ENCODE measurements around the gene GALNT6.
"Not testable (repeated sequence)": the region's sequence is repeated elsewhere in the genome, so short reads cannot be mapped to it uniquely, and the experiment has no call there.

The GALNT6 gene

DNA sequence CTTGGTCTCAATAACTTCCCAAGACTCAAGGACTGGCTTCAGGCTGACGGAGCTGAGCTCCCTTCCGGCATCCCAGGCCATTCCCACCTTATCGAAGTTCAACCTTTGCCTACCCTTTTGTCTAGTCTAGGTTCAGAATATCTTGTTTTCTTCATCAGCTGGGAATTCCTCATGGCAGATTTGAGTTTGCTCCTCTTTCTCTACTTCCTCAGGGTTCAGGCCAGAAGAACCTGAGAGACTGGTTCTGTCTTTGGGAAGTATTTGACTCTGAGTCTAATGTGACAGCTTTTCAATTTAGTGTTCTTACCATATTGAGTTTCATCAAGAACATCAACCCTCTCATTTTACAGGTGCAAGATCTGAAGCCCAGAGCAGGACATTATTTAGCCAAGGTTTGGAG, 69.3 kb downstream of the GALNT6 start:
- no peak for DNase-seq (ENCODE audit: low spot score)

DNA sequence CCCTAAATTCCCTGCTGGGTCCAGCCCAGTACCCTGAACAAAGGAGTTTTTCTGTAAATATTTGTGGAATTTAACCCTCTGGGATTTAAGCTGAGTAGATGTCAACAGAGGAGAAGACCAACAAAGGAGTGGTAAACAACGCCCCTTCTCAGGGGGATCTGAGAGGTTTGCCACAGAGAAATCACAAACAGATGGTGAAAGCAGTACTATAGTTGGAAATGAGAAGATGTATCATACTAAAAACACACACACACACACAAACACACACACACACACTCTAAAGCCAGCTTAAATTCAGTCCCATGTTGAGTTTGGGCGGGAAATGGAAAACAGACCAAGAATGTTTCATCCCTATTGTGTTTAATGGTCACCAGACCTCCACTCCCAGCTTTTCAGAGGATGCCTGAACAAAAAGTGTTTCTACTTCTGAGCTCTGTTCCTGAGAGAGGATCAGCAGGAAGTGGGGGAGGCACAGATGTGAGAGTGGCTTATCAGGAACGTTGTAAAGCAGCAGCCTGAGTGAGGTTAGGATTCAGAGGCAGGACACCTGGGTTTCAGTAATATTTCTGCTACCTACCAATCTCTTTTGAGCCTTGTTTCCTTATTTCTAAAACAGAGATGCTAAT, 70.4 kb downstream of the GALNT6 start:
- peak; percentile 28 for DNase-seq (ENCODE audit: low spot score)

DNA sequence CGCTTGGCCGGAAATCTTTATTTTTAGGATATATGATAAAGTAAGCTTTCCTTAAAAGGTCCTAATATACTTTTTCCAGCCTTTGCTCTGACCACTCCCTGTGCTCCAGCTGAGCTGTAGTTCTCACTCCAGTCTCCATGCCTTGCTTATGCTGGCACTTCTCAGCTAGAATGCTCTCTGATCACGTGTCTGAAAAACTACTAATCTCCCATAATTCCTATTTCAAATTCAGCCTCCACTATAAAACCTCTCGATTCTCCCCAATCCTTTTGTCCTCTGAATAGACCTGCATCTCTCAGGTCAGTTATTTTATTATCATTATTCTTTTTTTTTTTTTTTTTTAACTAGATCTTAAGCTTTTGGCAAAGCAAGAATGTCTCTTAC, 70.9 kb downstream of the GALNT6 start:
- no peak for DNase-seq (ENCODE audit: low spot score)

DNA sequence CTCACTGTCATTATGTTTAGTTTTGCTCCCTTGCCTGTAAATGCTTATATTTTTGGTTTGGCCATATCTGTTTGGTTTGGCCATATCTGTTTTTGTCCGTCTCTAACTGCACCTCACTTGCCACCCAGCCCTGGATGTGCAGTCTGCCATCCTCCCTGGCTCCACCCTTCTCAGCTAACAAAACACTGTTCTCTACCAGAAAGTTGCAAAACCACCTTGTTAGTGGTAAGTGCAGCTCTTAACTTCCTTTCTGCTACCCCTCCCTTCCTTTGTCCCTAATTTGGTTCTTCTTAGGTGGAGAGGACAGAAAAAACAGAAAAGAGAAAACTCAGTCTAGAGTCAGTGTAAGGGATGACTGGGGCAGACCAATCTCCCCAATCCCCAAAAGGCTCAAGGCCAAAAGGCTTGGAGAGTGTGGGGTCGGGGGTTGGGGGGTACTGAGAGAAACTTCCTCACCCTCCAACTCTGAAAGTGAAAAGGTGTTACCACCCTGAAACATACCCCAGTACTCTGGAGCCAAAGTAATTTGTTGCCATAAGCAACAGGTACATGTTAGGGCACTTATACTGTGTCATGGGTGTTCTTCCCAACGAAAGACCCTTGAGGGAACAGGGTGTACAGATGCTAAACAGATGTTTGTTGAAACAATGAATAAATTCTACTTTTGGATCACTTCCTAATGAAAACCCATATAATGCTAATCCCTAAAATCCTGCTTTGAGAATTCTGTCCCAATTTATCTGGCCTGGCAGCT, 72.2 kb downstream of the GALNT6 start:
- DNase-seq (ENCODE audit: low spot score) = peak; percentile 75

DNA sequence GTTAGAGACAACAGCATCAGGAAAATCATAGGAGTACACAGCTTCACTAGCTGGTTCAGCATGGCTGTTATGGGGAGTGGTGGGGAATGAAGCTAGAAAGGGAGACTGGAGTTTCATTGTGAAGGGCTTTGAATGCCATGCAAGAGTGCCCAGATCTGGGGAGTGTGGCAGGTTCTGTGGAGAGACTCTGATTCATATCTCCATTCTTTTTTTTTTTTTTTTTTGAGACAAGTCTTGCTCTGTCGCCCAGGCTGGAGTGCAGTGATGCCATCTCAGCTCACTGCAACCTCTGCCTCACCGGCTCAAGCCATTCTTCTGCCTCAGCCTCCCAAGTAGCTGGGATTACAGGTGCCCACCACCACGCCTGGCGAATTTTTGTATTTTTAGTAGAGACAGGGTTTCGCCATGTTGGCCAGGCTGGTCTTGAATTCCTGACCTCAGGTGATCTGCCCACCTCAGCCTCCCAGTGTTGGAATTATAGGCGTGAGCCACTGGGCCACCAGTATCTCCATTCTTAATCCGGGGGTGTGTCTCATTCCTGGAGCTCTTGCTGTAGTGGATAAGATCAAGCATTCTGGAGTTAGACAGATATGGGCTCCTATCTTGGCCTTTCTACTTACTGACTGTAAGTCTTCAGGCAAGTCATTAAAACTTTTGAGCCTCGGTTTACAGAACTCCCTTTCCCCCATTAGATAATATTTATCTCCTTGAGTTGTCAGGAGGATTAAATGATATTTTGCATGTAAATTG, 73.0 kb downstream of the GALNT6 start:
- DNase-seq (ENCODE audit: low spot score) = not testable (repeated sequence)

DNA sequence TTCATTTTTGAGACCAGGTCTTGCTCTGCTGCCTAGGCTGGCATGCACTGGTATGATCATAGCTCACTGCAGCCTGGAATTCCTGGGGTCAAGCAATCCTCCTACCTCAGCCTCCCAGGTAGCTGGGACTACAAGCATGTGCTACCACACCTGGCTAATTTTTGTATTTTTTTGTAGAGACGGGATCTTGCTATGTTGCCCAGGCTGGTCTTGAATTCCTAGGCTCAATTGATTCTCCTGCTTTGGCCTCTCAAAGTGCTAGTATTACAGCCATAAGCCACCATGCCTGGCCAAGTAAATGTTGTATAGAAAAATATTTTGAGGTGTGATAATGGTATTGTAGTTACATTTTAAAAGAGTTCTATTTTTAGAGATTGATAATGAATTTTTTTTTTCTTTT, 79.8 kb downstream of the GALNT6 start:
- DNase-seq (ENCODE audit: low spot score) = no peak

DNA sequence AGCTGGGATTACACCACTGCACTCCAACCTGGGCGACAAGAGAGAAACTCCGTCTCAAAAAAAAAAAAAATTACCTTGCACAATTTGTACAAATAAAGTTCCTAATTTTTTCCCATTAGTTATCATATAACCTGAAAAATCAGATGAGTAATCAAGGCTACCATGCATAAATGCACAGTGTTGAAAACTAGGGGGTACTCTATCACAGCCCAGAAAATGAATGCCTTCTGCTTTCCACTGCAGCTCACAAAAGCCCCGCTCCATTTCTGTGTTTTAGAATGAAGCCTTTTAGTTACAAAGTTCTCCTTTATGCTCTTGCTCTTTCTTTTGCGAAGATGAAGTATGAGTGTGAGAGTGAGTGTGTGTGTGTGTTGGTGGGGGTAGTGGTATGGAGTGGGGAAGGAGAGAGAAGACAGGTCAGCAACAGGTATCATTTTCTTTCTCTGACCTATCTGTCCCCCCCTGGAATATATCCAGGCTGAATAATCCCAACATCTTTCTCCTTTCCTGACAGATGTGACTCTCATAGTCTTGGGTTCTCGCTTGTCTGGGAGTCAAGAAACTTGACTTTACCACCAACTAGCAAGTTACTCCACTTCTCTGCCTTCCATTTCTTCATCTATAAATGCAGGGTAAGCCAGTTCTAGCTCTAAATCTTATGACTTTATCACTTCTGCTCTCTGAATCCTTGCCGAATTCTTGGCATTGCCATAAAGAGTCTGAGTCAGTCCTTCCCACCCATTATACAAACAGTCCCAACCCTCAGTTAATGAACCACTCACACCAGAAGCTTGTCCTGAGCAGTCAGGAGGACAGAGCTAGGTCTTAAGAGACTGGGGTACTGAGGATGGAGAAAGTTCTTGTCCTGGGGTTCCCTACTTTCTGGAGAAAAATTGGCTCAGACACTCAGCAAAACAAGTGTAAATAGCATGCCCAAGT, 83.3 kb downstream of the GALNT6 start:
- no peak for DNase-seq (ENCODE audit: low spot score)

DNA sequence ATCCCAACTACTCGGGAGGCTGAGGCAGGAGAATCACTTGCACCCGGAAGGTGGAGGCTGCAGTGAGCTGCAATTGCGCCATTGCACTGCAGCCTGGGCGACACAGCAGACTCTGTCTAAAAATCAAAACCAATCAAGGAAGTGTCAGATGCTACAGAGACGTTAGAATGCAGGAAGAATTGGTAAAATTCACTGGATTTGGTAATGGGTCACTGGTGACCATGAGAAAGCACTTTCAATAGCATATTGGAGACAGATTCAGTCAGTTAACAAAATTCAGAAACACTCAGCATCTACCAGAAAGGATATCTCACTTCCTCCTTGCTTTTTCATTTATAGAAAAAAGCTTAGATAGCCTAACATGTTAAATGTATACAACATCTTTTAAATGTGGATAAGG, 84.7 kb downstream of the GALNT6 start:
- DNase-seq (ENCODE audit: low spot score) = no peak
